ENCODE results near the gene ERICH6.

The ERICH6 gene

DNA sequence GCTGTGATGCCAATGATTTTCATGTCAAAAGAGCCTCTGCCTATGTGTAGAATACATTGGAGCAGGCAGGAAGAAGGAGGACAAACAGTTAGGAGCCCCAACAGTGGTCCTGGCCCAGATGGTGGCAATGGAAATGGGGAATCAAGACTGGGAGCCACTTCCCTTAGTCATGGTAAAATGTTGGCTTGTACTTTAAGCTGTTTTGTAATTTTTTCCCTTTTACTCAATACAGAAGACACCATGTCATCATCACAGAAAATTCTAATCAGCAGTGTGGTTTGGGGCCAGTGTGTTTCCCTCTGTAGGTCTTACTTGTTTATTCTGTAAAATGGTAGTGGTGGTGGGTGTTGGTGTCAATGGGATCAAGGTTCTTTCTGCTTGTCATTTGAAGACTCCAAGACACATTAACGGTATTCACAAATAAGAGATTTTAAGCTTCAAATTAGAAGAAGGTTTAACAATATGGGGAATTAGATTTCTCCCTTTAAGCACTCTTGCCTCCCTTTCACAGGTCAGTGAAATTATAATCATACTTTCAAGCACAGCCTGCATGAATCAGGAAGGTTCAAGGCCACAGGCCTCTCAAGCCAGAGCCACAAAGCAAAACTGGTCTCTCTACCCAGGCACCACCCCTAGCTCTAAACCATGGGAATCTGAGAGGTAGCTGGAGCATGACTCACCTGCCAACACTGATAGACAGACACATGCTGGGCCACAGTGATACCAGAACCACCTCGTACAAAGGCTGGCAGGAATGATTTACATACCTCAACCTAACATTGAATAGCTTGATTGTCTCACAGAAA, 34.4 kb upstream of the ERICH6 start (continued):
- TF ChIP-seq CSDC2 (CRISPR knock-in tag; IDR thresholded peaks at IDR 0.05) (no peak), ZC3H10 (CRISPR knock-in tag; IDR thresholded peaks at IDR 0.05) (no peak)
- TF ChIP-seq, protein P1, sequence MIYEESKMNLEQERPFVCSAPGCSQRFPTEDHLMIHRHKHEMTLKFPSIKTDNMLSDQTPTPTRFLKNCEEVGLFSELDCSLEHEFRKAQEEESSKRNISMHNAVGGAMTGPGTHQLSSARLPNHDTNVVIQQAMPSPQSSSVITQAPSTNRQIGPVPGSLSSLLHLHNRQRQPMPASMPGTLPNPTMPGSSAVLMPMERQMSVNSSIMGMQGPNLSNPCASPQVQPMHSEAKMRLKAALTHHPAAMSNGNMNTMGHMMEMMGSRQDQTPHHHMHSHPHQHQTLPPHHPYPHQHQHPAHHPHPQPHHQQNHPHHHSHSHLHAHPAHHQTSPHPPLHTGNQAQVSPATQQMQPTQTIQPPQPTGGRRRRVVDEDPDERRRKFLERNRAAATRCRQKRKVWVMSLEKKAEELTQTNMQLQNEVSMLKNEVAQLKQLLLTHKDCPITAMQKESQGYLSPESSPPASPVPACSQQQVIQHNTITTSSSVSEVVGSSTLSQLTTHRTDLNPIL (CRISPR knock-in tag; IDR thresholded peaks at IDR 0.05; ENCODE audit: low read depth) = no peak

DNA sequence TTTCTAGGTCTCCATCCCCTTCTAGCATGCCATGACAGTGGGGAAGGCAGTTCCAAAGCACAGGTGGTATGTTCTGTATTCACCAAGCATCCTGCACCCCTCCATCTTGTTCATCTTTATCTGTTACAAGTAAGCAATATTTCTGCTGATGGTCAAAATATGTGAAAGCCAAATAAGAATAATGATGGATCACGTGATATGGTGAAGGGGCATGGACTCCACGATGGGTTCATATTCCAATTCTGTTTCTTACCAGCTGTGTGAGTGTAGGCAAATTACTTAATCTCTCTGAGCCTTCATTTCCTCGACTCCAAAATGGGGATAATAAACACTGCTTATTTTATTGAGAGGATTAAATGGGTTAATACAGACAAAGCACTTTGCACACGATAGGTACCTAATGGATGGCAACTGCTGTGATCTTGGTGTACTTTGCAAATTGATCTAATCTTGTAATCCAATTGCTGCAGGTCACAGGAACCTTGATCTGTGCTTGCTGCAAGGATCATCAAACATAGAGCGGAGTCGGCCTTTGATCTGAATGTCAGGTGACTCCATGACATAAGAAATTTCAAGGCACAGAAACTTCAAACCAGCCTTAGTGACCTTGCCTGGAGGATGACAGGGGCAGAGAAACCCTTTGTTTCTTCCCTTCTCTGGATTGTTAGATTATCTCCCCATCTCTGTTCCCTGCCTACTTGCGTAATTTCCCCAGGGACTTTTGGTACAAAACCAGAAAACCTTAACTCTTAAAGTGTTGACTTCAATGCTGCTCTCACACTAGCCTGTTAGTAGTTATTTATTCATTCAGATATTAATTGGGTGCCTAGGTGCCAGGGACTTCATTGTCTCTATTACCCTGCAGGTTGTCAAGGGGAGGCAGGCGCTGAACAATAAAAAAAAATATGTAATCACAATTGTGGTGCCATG, 33.4 kb upstream of the ERICH6 start:
- no peak for TF ChIP-seq ARNTL (CRISPR knock-in tag; IDR thresholded peaks at IDR 0.05; ENCODE audit: borderline replicate concordance, low read depth)
- ATAC-seq = no peak

DNA sequence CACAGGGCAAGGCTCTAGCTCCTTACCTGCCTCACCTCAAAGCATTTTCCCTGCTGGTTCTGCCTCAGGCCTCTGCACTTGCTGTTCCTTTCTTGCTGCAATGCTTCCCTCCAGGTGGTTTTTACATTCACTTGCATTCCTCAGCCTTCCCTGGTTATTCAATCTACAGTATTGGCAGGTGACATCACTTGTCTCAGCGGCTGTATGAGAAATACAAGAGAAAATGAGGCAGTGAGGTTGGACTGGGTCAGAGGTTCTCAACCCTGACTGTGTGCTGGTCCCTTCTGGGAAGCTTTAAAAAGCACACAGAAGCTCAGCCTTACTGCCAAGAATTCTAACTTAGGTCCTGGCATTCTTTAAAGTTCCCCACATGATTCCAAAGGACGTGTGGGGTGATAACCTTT, 32.6 kb upstream of the ERICH6 start:
- no peak for ATAC-seq
- TF ChIP-seq BACH2 (CRISPR knock-in tag; IDR thresholded peaks at IDR 0.05; ENCODE audit: borderline replicate concordance) (no peak), GLIS3 (CRISPR knock-in tag; IDR thresholded peaks at IDR 0.05) (no peak), ARNTL (CRISPR knock-in tag; IDR thresholded peaks at IDR 0.05; ENCODE audit: borderline replicate concordance, low read depth) (no peak)

DNA sequence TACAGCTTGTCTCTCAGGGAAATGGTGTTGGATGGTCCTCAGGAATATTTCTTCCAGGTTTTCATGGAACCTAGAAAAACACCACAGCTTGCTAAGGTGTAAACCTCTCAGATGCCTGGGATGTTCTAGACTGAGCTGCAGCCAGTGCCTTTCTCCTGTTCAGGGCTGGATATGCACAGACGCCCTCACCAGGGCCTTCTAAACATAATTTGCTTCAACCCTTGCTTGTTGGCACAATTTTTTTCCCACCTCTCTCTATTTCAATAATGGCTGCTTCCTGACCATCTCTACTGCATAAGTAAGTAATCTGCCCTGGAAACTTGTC, 31.0 kb upstream of the ERICH6 start:
- TF ChIP-seq ESRRG (CRISPR knock-in tag; IDR thresholded peaks at IDR 0.05) (no peak), ZFP3 (CRISPR knock-in tag; IDR thresholded peaks at IDR 0.05) (no peak), ZNF8 (CRISPR knock-in tag; IDR thresholded peaks at IDR 0.05) (no peak), ZNF70 (CRISPR knock-in tag; IDR thresholded peaks at IDR 0.05) (no peak), CSDC2 (CRISPR knock-in tag; IDR thresholded peaks at IDR 0.05) (no peak), PPARA (CRISPR knock-in tag; IDR thresholded peaks at IDR 0.05; ENCODE audit: borderline replicate concordance) (no peak), ZFP30 (CRISPR knock-in tag; IDR thresholded peaks at IDR 0.05) (no peak), OSR1 (CRISPR knock-in tag; IDR thresholded peaks at IDR 0.05) (no peak), ZC3H10 (CRISPR knock-in tag; IDR thresholded peaks at IDR 0.05) (no peak), TCF4 (CRISPR knock-in tag; IDR thresholded peaks at IDR 0.05; ENCODE audit: borderline replicate concordance) (no peak), ARNTL (CRISPR knock-in tag; IDR thresholded peaks at IDR 0.05; ENCODE audit: borderline replicate concordance, low read depth) (no peak)
- TF ChIP-seq, protein P2, sequence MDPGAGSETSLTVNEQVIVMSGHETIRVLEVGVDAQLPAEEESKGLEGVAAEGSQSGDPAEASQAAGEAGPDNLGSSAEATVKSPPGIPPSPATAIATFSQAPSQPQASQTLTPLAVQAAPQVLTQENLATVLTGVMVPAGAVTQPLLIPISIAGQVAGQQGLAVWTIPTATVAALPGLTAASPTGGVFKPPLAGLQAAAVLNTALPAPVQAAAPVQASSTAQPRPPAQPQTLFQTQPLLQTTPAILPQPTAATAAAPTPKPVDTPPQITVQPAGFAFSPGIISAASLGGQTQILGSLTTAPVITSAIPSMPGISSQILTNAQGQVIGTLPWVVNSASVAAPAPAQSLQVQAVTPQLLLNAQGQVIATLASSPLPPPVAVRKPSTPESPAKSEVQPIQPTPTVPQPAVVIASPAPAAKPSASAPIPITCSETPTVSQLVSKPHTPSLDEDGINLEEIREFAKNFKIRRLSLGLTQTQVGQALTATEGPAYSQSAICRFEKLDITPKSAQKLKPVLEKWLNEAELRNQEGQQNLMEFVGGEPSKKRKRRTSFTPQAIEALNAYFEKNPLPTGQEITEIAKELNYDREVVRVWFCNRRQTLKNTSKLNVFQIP (CRISPR knock-in tag; IDR thresholded peaks at IDR 0.05; ENCODE audit: borderline replicate concordance, low read depth) = no peak
- TF ChIP-seq, protein P3, sequence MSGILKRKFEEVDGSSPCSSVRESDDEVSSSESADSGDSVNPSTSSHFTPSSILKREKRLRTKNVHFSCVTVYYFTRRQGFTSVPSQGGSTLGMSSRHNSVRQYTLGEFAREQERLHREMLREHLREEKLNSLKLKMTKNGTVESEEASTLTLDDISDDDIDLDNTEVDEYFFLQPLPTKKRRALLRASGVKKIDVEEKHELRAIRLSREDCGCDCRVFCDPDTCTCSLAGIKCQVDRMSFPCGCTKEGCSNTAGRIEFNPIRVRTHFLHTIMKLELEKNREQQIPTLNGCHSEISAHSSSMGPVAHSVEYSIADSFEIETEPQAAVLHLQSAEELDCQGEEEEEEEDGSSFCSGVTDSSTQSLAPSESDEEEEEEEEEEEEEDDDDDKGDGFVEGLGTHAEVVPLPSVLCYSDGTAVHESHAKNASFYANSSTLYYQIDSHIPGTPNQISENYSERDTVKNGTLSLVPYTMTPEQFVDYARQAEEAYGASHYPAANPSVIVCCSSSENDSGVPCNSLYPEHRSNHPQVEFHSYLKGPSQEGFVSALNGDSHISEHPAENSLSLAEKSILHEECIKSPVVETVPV (CRISPR knock-in tag; IDR thresholded peaks at IDR 0.05) = no peak
- ATAC-seq = no peak

DNA sequence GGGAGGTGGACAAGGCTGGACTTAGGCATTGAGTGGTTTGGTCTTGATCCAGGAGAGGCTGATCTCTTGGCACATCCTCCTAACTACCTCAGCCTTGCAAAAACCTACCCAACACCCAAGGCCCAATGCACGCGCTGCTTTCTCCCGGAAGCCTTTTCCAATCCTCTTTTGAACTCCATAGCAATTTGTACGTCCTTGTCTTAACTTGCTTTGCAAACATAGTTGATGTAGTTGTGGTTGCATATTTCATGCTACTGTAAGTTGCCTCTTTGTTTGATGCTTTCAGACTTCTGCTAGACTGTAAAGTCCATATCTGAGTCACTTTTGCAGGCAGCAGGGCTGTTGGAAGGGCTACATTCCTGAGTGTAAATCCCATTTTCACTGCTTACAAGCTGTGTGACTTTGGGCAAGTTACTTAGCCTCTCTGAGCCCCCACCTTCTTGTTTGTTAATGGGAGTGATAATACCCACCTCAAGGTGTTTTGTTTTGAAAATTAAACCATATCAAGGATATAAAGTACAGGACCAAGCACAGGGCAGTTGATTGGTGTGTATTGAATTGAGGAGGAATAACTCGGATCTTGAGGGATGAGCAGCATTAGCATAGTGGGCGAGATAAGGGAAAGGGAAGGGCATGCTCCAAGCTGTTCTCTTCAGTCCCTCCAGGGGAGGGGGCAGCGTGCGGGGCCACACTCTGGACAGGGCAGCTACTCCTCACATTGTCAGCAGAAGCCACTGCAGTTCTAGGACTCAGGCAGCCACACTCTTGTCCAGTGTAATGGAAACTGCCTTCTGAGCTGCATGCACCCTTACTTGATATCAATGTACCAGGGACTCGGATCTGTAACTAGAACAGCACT, 30.4 kb upstream of the ERICH6 start:
- no peak for ATAC-seq
- no peak for TF ChIP-seq OSR1 (CRISPR knock-in tag; IDR thresholded peaks at IDR 0.05)
- TF ChIP-seq ESRRG (CRISPR knock-in tag; IDR thresholded peaks at IDR 0.05) = no peak
- no peak for TF ChIP-seq ISL1 (CRISPR knock-in tag; IDR thresholded peaks at IDR 0.05)
- TF ChIP-seq, protein P4, sequence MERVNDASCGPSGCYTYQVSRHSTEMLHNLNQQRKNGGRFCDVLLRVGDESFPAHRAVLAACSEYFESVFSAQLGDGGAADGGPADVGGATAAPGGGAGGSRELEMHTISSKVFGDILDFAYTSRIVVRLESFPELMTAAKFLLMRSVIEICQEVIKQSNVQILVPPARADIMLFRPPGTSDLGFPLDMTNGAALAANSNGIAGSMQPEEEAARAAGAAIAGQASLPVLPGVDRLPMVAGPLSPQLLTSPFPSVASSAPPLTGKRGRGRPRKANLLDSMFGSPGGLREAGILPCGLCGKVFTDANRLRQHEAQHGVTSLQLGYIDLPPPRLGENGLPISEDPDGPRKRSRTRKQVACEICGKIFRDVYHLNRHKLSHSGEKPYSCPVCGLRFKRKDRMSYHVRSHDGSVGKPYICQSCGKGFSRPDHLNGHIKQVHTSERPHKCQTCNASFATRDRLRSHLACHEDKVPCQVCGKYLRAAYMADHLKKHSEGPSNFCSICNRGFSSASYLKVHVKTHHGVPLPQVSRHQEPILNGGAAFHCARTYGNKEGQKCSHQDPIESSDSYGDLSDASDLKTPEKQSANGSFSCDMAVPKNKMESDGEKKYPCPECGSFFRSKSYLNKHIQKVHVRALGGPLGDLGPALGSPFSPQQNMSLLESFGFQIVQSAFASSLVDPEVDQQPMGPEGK (CRISPR knock-in tag; IDR thresholded peaks at IDR 0.05; ENCODE audit: borderline replicate concordance) = no peak
- no peak for TF ChIP-seq SNAI2 (CRISPR knock-in tag; IDR thresholded peaks at IDR 0.05)
- TF ChIP-seq ZNF70 (CRISPR knock-in tag; IDR thresholded peaks at IDR 0.05) = no peak
- TF ChIP-seq TCF4 (CRISPR knock-in tag; IDR thresholded peaks at IDR 0.05; ENCODE audit: borderline replicate concordance) = no peak
- no peak for TF ChIP-seq ZNF565 (CRISPR knock-in tag; conservative IDR thresholded peaks at IDR 0.05; ENCODE audit: low read depth)
- TF ChIP-seq BACH2 (CRISPR knock-in tag; IDR thresholded peaks at IDR 0.05; ENCODE audit: borderline replicate concordance) = no peak
- TF ChIP-seq, protein P3 (CRISPR knock-in tag; IDR thresholded peaks at IDR 0.05) = no peak
- no peak for TF ChIP-seq ARNTL (CRISPR knock-in tag; IDR thresholded peaks at IDR 0.05; ENCODE audit: borderline replicate concordance, low read depth)
- TF ChIP-seq ZFP3 (CRISPR knock-in tag; IDR thresholded peaks at IDR 0.05) = no peak
- TF ChIP-seq, protein P1 (CRISPR knock-in tag; IDR thresholded peaks at IDR 0.05; ENCODE audit: low read depth) = no peak
- no peak for TF ChIP-seq RARB (CRISPR knock-in tag; IDR thresholded peaks at IDR 0.05)
- no peak for TF ChIP-seq PPARA (CRISPR knock-in tag; IDR thresholded peaks at IDR 0.05; ENCODE audit: borderline replicate concordance)
- no peak for TF ChIP-seq ZC3H10 (CRISPR knock-in tag; IDR thresholded peaks at IDR 0.05)

Data from SK-N-SH treated with all-trans-retinoic acid at 6 μM for 48 hours (cell line).